Body of pancreas (tissue), 4 donors: Measurements from ENCODE around the gene HGFAC. TPM values are rescaled to one million over a fixed set of nuclear protein-coding genes. Genes with fewer than 3 reads are reported as not detected.

ENCODE experiments used
- ATAC-seq: fragments of 150-250 bp; one replicate; pipeline ENCODE4 v1.9.1; 2016
- DNase-seq, 4 donors: peaks; one replicate each; pipeline ENCODE4 v3.0.0-alpha.2; 2019
- H3K27ac ChIP-seq, 4 donors: fragments of 200-600 bp; sonication (generic); 1 replicate in 3 of 4; 2 replicates in 1 of 4; pipeline versions ENCODE4 v1.5.1 to v1.6.1; 2016 to 2019; ENCODE audit warnings: mild to moderate bottlenecking in 1 of 4, mixed read lengths in 1 of 4, moderate library complexity in 1 of 4
- H3K27me3 ChIP-seq, 2 donors: fragments of 200-600 bp; sonication (generic); one replicate each; pipeline ENCODE4 v1.6.0; 2016; ENCODE audit warnings: mild to moderate bottlenecking in 1 of 2
- H3K36me3 ChIP-seq, 2 donors: fragments of 200-600 bp; sonication (generic); replicated peaks in 1 of 2; 2 replicates each; pipeline ENCODE4 v1.5.1; 2016; ENCODE audit warnings: low read depth in 2 of 2; ENCODE audit not compliant: insufficient read depth in 1 of 2
- H3K4me1 ChIP-seq: fragments of 200-600 bp; sonication (generic); one replicate; pipeline ENCODE4 v1.6.0; 2016
- H3K4me3 ChIP-seq, 2 donors: fragments of 200-600 bp; sonication (generic); 1 replicate in 1 of 2; 2 replicates in 1 of 2; pipeline ENCODE4 v1.5.1; 2016 to 2019
- H3K9me3 ChIP-seq, 3 donors: fragments of 200-600 bp; sonication (generic); 1 replicate in 2 of 3; 2 replicates in 1 of 3; pipeline ENCODE4 v1.5.1; 2016
- CTCF ChIP-seq, 7 experiments: fragments of 450-650 bp in 4 of 7; fragments of 200-600 bp in 3 of 7; sonication (generic) in 3 of 7; IDR thresholded peaks; one replicate each; pipeline ENCODE4 v1.5.1; 2016 to 2019; ENCODE audit warnings: antibody characterized with exemption in 7 of 7
- POLR2A ChIP-seq, 3 donors: fragments of 450-650 bp; IDR thresholded peaks; one replicate each; pipeline ENCODE4 v1.6.1; 2016; ENCODE audit warnings: antibody characterized with exemption in 3 of 3, mild to moderate bottlenecking in 2 of 3
- WGBS, 2 donors: methylation state at CpG; one replicate each; pipeline ENCODE4 v1.1.5; 2017; 5-methylcytosine and 5-hydroxymethylcytosine counted together
- intact Hi-C: fragments of 100-400 bp; cut with DNase I; formaldehyde crosslinking; loops from one replicate; pipeline ENCODE4 v1.15.1; 2023
- total RNA-seq, 2 donors: library from RNA; depleted of rRNA; stranded (reverse); fragments of >200 nt; gene quantifications; one replicate each; pipeline ENCODE4 v1.1.0, GENCODE V29; 2016

HGFAC gene
- total RNA-seq, 2 donors from 2014 or later = 0.78 TPM; not detected in 1

GRCh38 chr4:3464349-3464905 is 22.7 kb downstream of the HGFAC start:
- H3K4me3 ChIP-seq = no peak overlapping the region
- 66 to 73% methylated on average over 6 to 15 of the region's 15 CpGs for WGBS, 2 donors
- peaks cover 49% of the 10 kb centered on the region for H3K4me1 ChIP-seq
- H3K36me3 ChIP-seq = no peaks in the 10 kb centered on the region
- DNase-seq (no peak), ATAC-seq (no peak)
- no peaks in the 10 kb centered on the region for H3K27me3 ChIP-seq
- H3K9me3 ChIP-seq = no peaks in the 10 kb centered on the region
- TF ChIP-seq POLR2A (IDR thresholded peaks at IDR 0.05) (no peak), CTCF (IDR thresholded peaks at IDR 0.05) (no peak)
- intact Hi-C loops = no loop called here
- H3K27ac ChIP-seq = no peak overlapping the region

- no peak for ATAC-seq
- 91 to 93% methylated on average over 19 to 21 of the region's 21 CpGs for WGBS, 2 donors
Measured at GRCh38 chr4:3464911-3465697, 23.3 kb downstream of the HGFAC start.

GRCh38 chr4:3465698-3466671 is 24.2 kb downstream of the HGFAC start:
- intact Hi-C loops = no loop called here
- peak in 1 of 4 donors; percentile 39 for DNase-seq
- no peak overlapping the region for H3K4me3 ChIP-seq

More at GRCh38 chr4:3464911-3465697, 23.3 kb downstream of the HGFAC start:
- Histone ChIP-seq H3K36me3 (no peaks in the 10 kb centered on the region), H3K4me3 (no peak overlapping the region), H3K9me3 (no peaks in the 10 kb centered on the region), H3K27me3 (no peaks in the 10 kb centered on the region), H3K4me1 (peaks cover 55% of the 10 kb centered on the region), H3K27ac (no peak overlapping the region)
- intact Hi-C loops = no loop called here
- no peak for DNase-seq
- TF ChIP-seq CTCF (IDR thresholded peaks at IDR 0.05) (no peak), POLR2A (IDR thresholded peaks at IDR 0.05) (no peak)

More at GRCh38 chr4:3465698-3466671, 24.2 kb downstream of the HGFAC start:
- Histone ChIP-seq H3K36me3 (no peaks in the 10 kb centered on the region), H3K27me3 (no peaks in the 10 kb centered on the region), H3K4me1 (peaks cover 58% of the 10 kb centered on the region), H3K9me3 (no peaks in the 10 kb centered on the region), H3K27ac (peak overlapping the region in 1 of 4 donors; percentile 9)
- TF ChIP-seq CTCF (IDR thresholded peaks at IDR 0.05) = peak in 1 of 7 experiments; percentile 20
- TF ChIP-seq POLR2A (IDR thresholded peaks at IDR 0.05) = no peak
- 78 to 80% methylated on average over 24 to 38 of the region's 41 CpGs for WGBS, 2 donors
- ATAC-seq = no peak
